Inferior parietal cortex (tissue), 1 donor: ENCODE results near the gene KRTAP22-1.

ENCODE experiments used
- DNase-seq: peaks from one replicate; pipeline ENCODE4 v3.0.0-alpha.2; 2016; ENCODE audit errors: extremely low spot score

KRTAP22-1 gene

DNA sequence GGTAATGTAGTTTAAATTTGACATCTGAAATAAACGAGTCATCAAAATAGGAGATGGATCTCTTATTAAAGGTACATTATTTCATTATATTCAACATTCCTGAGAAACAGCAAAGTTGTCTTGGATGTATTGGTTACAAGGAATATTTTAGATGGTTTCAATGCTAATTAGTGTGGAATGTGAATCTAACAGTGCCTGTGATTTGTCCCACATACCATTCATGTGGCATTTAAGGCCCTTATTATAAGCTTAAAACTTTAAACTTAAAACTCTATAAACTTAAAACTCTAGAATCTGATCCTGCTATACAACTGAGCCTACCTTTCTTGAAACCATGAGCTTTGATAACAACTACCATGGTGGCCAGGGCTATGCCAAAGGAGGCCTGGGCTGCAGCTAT, at the start of gene KRTAP22-1:
Gene KRTAP22-1, plus strand, starts transcription at position 301 of the 400 bp plus-strand sequence.
- DNase-seq = no peak

DNA sequence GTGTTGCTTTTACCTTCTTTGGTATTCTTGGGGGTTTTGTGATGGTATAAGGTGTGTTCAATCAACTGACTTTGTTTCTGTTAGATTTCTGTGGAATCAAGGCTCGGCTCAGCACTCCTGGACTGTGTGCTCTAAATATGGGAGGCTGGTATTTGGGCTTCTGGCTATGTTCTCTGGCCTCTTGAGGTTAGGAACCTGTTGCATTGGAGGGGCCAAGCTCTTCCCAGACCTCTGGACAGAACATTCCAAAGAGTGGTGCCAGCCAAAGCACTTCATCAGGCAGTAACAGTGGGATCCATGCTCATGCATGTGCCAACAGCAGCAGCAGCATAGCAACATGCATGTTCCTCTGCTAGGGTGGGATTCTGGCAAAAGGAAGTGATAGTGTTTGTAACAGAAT, 48.1 kb upstream of the KRTAP22-1 start:
- DNase-seq = no peak

DNA sequence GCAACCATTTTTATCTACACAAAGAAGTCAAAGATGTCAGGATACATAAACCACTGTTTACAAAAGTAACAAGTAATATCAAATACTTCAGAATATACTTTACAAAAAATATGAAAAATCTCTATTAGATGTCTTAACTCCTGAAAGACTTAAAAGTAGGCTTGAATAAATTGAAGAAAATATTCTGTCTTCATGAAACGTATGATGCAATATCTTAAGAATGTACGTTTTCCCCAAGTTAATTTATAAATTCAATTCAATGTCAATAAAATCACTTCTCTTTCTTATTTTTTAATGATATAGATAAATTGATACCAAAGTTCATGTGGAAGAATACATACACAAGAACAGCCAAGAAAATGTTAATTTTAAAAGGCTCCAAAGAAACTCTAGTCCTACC, 45.8 kb upstream of the KRTAP22-1 start:
- DNase-seq = no peak

DNA sequence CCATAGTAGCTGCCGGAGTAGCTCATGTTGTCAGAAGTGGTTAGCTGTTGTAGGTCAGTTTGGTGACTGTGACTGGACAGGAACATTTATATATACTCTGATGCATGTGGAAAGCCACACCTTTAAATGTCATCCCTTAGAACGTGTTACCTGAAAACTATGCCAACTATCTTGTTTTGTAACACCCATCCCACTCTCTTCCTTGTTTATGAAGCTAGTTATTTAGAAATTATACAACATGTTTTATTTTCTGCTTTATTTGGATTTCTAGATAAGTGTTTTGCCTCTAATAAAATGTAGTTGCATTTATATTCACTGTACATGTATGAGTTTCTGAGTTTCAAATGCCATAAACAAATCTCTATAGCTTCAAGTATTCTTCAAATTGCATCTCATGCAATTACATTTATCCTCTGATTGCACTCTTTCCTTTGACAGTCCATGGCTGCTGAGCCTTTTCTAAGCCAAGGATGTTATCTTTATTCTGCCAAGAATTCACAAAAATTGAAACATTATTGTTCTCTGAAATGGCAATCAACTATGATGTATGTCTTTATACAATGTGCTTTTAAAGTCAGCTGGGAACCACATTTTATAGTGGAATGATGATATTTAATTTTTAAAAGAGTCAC, 39.5 kb upstream of the KRTAP22-1 start, which contains the start of gene KRTAP19-7:
Gene KRTAP19-7, minus strand, starts transcription at position 51 of the 632 bp plus-strand sequence. Its CDS starts 25 bp downstream, at position 26.
- DNase-seq = no peak

DNA sequence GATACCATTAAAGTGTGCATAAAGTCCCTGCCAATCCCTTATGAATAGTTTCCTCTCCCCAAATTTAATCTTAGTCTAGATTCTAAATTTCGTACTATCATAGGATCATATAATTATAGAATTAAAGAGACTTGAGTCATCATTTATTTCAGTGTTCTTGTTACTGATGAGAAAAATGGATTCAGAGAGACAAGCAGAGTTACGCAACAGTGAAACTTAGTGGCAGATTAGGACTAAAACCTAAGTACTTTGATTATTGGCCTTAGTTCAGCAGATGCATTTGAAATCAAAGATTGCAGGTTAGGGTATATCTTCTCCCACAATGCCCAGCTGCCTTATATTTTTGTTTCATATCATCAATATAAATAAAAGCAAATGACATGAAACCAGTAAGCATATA, 38.9 kb upstream of the KRTAP22-1 start:
- no peak for DNase-seq

DNA sequence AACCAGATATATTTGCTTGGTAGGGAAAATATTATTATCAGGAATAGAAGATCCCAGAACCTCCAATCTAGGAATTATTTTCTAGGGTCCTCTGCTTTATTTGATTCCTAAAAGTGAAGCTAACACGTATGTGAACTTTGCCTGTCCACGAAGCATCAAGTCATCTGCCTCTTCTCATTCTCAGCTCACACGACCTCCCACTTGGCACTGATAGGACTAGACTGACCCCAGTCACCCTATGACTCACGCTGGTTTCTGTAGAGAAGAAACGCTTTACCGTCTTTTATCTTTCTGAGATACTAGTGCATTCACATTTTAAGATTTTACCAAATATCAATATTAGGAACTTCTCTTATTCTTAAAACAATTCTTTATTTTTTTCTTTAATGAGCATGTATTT, 37.8 kb upstream of the KRTAP22-1 start:
- DNase-seq = no peak

DNA sequence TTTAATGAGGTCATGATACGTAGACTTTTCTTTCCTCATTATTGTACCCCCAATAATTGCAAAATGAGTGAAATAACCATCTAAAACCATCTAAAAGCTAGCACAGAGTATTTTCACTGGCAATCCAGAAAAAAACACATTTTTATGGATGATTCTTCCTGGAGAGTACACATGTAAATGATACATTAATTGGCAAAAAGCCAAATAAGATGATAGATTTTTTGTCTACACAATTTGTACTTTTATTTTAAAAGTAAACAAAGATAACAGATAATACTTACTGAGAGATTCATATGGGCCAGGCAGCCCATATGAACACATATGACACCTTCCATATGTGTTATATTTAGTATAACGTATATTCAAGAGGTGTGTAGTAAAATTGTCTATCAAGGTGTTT, 37.3 kb upstream of the KRTAP22-1 start:
- DNase-seq = no peak

DNA sequence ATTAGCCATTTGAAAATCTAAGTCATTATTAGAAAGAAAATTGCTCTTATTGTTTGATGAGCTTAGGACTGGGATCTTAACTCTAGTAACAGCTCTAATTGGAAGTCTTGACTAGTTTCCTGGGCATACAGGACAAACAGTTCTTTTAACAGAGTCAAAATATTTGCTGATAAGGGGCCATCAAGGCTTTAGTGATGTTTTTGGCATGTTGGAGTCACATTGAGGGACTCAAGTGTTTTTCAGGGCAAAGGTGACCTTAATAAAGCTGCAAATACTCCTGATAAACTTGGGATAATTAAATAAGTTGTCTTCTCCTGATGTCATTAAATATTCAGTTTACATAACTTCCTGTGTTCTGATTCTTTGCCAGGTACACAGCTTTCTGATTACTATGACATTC, 33.3 kb upstream of the KRTAP22-1 start:
- DNase-seq = no peak

DNA sequence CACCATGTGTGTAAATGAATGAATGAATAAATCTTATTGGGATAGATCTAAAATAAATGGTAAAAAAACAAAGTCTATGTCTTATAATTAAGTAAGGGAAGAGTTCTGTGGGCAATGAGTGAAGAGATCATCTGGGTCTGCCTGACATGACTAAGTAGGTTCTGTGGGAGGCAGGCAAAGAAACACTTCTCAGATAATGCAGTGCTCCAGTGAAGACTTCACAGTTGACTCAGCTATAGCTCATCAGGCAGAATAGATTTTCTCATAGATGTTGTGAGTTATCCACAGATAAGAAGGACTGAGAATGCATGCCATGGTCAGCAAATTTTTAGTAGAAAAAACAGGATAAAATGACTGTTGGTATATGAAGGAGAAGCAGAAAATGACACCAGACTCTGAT, 23.1 kb upstream of the KRTAP22-1 start:
- no peak for DNase-seq

DNA sequence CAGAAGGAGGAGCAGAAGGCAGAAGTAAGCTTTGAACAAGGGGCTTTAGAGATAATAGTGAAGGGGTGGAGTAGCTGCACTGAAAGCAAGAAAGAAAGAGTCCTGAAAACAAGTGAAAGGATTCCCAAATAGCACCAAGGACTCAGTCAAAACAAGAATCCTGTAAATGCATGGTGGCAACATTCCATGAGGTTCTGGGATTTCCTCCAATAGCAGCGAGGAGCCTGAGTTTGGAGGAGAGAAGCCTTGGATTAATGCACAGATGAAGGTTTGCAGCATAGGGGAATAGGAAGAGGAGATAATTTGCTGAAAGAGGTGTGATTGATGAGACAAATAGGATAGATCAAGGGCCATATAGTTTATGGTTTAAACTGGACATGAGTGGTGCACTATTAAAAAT, 21.5 kb upstream of the KRTAP22-1 start:
- DNase-seq = no peak

DNA sequence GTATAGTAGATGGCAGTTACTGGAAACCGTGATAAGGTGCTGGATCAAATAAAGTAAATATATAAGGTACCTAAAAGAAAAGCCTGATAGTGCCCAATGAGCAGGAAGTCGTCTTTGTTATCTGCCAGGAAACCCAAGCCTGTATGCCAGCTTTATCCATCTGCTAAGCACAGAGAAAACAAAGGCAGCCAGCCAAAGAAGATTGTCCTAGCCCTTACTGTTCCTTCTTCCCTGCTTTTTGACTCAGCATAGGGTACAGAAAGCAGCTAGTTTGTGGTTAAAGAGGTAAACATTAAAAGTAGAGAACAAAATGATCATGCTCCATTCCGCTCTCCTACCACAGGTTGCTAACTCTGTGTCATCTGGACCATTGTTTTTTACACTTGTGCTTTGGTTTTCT, 20.8 kb upstream of the KRTAP22-1 start:
- no peak for DNase-seq

DNA sequence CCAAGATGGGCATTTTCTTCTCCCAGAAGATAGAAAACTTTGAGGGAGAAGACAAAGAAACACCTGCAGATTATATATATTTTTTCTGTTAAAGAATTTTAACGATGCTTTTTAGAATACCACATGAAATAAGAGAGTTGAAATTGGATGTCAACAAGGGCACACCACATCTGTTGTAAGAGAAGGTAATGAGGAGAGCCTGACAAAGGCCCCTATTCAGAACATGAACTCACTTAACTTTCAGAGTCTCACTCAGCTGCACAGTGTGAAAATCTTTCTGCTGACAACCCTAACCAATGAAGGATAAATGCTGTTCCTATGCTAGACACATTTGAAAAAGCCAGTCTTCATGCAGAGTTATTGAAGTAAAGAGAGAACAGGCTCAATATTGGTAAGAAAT, 18.0 kb upstream of the KRTAP22-1 start:
- no peak for DNase-seq

DNA sequence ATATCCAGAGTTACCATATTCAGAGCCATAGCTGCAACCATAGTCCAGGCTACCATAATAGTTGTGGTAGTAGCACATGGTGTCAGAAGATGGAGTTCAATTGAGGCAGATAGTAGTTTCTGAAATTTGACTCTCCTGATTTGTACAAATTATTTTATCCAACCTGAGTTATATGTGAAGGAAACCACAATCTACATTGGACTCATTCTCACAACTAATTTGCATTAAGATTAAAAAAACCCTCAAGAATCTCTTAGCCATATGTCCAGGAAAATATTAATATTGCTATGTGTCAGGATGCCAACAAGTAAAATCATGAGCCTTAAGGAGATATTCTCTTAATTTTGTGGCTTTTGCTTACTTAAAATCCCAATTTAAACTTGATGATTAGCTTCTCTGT, 10.6 kb upstream of the KRTAP22-1 start, which contains the start of gene KRTAP22-2:
Gene KRTAP22-2, minus strand, starts transcription at position 101 of the 400 bp plus-strand sequence.
- DNase-seq = no peak

DNA sequence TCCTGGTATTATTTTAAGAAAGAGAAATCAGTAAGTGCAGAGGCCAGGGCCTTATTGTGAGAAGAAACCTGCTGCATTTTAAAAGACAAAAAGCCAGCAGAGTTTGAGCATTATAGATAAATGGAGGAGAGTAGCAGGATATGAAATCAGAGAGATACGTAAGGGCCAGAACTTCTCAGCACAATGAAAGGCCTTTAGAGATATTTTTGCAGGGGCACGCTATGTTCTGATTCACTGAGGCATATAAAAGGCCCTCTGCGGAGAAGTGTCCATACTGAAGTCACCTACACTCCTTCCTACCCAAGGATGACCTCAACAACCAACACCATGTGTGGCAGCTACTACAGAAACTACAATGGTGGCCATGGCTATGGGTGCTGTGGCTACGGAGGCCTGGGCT, 8.7 kb upstream of the KRTAP22-1 start, which contains the start of gene KRTAP6-3:
Gene KRTAP6-3, plus strand, starts transcription at position 301 of the 400 bp plus-strand sequence. Its CDS starts 6 bp downstream, at position 307.
- DNase-seq = no peak

DNA sequence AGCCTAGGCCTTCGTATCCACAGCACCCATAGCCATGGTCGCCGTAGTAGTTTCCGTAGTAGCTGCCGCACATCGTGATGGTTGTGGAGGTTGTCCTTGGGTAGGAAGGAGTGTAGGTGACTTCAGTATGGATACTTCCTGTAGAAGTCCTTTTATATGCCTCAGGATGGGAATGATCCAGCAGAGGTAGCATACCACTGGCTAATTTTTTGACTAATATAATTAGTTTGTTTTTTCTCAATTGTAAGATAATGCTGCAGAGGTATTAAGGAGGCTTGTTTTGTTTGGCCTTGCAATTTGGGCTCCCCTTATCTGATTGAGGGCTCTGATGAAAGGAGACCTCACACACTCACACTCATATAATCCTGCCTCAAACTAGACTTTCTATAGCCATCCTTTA, 2.1 kb upstream of the KRTAP22-1 start, which contains the start of gene KRTAP6-2:
Gene KRTAP6-2, minus strand, starts transcription at position 101 of the 400 bp plus-strand sequence. Its CDS starts 28 bp downstream, at position 73.
- no peak for DNase-seq

DNA sequence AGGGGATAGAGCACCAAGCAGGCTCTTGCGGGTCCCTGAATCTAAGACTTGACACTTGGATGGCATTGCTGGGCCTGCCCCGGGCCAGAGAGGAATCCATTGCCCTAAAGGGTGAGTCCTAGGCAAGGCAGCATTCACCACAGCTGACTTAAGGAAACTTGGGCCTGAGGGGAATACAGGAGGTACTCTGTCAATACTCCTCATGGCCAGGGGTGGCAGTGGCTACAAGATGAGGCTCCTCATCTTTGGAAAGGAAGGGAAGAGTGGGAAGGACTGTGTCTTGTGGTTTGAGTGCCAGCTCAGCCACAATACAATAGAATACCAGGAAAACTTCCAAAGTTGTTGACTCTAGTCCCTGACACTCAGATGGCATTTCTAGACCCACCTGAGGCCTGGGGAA, 5.1 kb downstream of the KRTAP22-1 start:
- DNase-seq = no peak

DNA sequence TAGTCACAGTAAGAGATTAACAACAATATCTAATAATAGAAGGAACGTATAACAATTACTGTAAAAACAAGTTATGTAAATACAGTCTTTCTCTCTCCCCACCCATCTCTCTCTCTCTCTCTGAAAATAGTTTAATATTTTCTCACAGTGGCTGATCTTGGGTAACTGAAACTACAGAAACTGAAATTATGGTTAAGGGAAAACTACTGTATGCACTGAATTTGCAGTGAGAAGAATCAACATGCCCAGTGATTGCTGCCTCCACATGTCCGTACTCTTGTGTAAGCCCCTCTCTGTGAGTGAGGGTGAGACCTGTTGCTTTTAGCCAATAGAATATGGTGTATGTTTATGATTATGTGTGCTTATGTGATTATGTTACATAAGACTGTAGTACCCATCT, 11.2 kb downstream of the KRTAP22-1 start:
- no peak for DNase-seq

DNA sequence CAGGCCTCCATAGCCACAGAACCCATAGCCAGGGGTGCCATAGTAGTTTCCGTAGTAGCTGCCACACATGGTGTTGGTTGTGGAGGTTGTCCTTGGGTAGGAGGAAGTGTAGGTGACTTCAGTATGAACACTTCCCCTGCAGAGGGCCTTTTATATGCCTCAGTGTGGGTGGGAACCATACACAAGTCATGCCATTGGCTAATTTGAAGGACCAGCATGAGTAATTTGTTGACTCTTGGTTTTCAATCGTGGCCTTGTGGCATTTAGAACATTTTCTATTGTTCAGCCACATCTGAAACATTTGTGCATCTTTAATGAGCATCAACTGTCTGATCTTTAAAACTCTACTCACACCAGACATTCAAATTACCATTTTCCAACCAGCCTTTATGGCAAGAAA, 12.9 kb downstream of the KRTAP22-1 start, which contains the start of gene KRTAP6-1:
Gene KRTAP6-1, minus strand, starts transcription at position 95 of the 400 bp plus-strand sequence. Its CDS starts 26 bp downstream, at position 69.
- no peak for DNase-seq

DNA sequence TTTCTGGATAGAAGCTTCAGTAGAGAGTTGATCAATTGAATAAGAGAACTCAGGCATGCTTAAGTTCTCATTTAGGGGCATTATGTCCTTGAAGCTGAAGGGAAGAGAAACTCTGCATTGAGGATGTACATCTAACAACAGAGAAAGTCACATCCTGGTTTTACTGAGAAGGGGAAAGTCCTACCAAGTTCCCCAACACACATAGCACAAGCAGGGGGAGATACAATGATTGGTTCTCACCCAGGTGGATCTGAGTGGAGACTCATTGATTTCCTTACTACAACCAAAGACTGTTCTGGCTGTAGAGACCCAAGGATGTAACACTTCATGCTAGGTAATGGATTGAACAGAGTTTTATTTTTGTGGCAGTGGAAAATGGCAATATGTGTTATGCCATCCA, 14.3 kb downstream of the KRTAP22-1 start:
- no peak for DNase-seq

DNA sequence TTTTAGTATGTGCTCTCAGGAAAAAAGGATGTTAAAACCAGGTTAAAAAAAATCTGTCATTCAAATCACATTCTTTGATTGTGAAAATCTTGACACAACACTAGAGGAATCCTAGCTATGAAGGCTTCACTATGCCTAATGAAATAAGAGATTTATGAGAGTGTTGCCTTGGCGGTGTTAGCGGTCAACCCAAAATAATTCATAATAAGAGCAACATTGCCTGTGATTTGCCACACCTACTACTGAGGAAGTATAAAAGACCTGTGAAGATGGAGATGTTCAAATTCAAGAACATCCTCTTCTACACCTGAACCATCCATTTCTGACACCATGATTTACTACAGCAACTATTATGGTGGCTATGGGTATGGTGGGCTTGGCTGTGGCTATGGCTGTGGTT, 15.2 kb downstream of the KRTAP22-1 start, which contains the start of gene KRTAP20-1:
Gene KRTAP20-1, plus strand, starts transcription at position 301 of the 400 bp plus-strand sequence. Its CDS starts 30 bp downstream, at position 331.
- no peak for DNase-seq

DNA sequence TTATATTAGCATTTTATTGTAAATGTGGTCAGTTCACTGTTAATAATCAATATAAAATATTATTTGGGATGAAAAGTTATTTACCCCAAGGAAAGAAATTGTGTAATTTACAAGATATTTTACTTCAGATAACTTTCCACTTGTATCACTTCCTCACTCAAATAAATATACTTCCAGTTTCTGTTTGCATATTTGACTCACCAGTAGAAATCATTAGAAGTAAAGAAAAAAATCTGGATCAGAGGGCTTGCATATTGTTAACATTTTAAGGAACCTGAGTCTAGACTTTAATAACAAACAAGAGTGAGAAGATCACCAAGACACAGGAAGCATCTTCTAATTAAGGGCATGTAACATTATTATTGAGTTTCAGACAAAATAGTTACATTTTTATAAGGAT, 19.2 kb downstream of the KRTAP22-1 start:
- no peak for DNase-seq

DNA sequence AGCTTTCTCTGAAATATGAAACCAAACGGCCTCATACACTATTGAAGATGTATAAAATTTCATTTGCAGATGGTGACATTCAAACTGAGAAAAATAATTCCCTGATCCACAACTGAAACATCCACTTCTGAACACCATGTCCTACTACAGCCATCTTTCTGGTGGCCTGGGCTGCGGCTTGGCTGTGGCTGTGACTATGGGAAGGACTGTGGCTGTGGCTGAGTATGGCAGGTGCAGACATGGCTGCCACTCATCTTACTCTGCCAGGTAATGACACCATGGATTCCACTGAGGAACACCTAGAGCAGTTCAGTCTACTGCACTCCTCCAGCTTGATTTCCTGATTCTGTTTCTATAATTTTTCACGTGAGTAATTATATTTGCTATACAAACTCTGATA, 19.6 kb downstream of the KRTAP22-1 start, which contains the start of gene KRTAP20-4:
Gene KRTAP20-4, plus strand, starts transcription at position 106 of the 400 bp plus-strand sequence.
- DNase-seq = no peak

DNA sequence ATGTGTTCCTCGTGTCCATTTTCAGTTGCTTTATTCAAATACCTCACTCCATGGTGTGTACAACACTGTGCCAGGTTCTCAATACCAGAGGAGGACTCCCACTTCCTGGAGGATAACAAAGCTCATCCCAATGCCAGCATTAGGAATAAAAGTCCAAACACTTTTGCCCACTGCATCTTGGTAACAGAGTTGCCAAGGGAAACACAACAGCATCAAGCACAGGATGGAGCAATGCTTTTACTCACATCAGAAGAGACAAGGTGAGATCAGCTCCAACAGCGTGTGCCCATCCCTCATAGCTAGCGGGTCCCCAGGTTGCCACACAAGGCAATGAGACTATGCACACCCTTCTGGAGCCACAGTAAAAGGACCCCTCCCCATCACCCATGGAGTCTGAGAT, 22.5 kb downstream of the KRTAP22-1 start:
- DNase-seq = no peak
